Panc1 (cell line): ENCODE measurements around the gene TRIM68. TPM values are rescaled to one million over a fixed set of nuclear protein-coding genes. Genes with fewer than 3 reads are reported as not detected.

Experiments used
- ATAC-seq: fragments of 200-7000 bp; cut with Tn5 transposase; 2 replicates; pipeline ENCODE4 v1.9.1; 2020; ENCODE audit warnings: mild to moderate bottlenecking, moderate library complexity
- BruUV-seq: library from RNA; stranded (reverse); fragments of 400-500 nt; replicated peaks from 2 replicates; lab custom pipeline; 2021; lab: Mats Ljungman, UMichigan
- CTCF ChIA-PET: fragments of 300-600 bp; sonication (Branson Sonifier 250); formaldehyde crosslinking; loops from one replicate; lab custom pipeline; 2022; ENCODE audit warnings: antibody characterized with exemption; lab: Charles Lee
- POLR2A ChIA-PET: fragments of 300-600 bp; sonication (Branson Sonifier 250); formaldehyde crosslinking; loops from one replicate; lab custom pipeline; 2022; ENCODE audit warnings: antibody characterized with exemption; lab: Charles Lee
- DNase-seq: peaks from one replicate; pipeline ENCODE4 v3.0.0-alpha.2; 2010; ENCODE audit warnings: low read depth, low spot score
- H3K27ac ChIP-seq: 2 replicates; pipeline ENCODE4 v1.5.1; 2011; ENCODE audit warnings: mild to moderate bottlenecking, low read length, inconsistent platforms
- H3K27me3 ChIP-seq: fragments of 200-500 bp; sonication (Bioruptor generic); 2 replicates; pipeline ENCODE4 v1.6.0; 2014; ENCODE audit warnings: low read length, inconsistent platforms; ENCODE audit not compliant: control insufficient read depth, insufficient read depth
- H3K36me3 ChIP-seq: fragments of 200-500 bp; sonication (Bioruptor generic); 2 replicates; pipeline ENCODE4 v1.5.1; 2014; ENCODE audit warnings: inconsistent platforms, mild to moderate bottlenecking, low read length, moderate library complexity; ENCODE audit not compliant: control insufficient read depth, insufficient read depth
- H3K4me1 ChIP-seq: 2 replicates; pipeline ENCODE4 v1.5.1; 2011; ENCODE audit warnings: inconsistent platforms, mild to moderate bottlenecking, low read length, moderate library complexity; ENCODE audit not compliant: control insufficient read depth, insufficient read depth
- H3K4me3 ChIP-seq, 2 experiments: 2 replicates each; pipeline ENCODE4 v1.5.1; 2011 to 2012; ENCODE audit warnings: low read depth in 2 of 2, low read length in 2 of 2, mild to moderate bottlenecking in 2 of 2, inconsistent platforms in 1 of 2, moderate library complexity in 1 of 2
- H3K9me3 ChIP-seq: fragments of 200-500 bp; sonication (Bioruptor generic); 2 replicates; pipeline ENCODE4 v1.5.1; 2014; ENCODE audit warnings: low read depth, mild to moderate bottlenecking, inconsistent platforms, low read length, moderate library complexity; ENCODE audit not compliant: control insufficient read depth, insufficient read depth
- POLR2AphosphoS5 ChIP-seq: IDR thresholded peaks from 2 replicates; pipeline ENCODE4 v1.6.1; 2012; ENCODE audit warnings: mild to moderate bottlenecking, low read depth, low read length, moderate library complexity
- REST ChIP-seq, 2 experiments: IDR thresholded peaks; 2 replicates each; pipeline ENCODE4 v1.6.1; 2011 to 2012; ENCODE audit warnings: low read depth in 2 of 2, control low read depth in 1 of 2, low read length in 1 of 2, mild to moderate bottlenecking in 1 of 2, moderate library complexity in 1 of 2; ENCODE audit not compliant: insufficient read depth in 1 of 2
- SIN3A ChIP-seq: IDR thresholded peaks from 2 replicates; pipeline ENCODE4 v1.6.1; 2012; ENCODE audit warnings: low read depth, mild to moderate bottlenecking, low read length, moderate library complexity, borderline replicate concordance; ENCODE audit not compliant: insufficient read depth
- TCF7L2 ChIP-seq: IDR thresholded peaks from 2 replicates; pipeline ENCODE4 v1.6.1; 2011; ENCODE audit warnings: mild to moderate bottlenecking, low read depth, low read length, inconsistent platforms
- in situ Hi-C: cut with HindIII; loops from 2 replicates; pipeline ENCODE4 v1.10.0; 2016; ENCODE audit warnings: low sequenced_read_pairs, low pct_unique_long_range_greater_than_20kb
- intact Hi-C: fragments of 100-400 bp; cut with micrococcal nuclease; formaldehyde crosslinking; loops from one replicate; pipeline ENCODE4 v1.10.0; 2022; ENCODE audit not compliant: unreplicated experiment
- total RNA-seq: library from RNA; stranded (reverse); gene quantifications from one replicate; pipeline ENCODE4 v1.2.1, GENCODE V29; 2021; ENCODE audit not compliant: unreplicated experiment
- TF ChIP-seq, protein P1 (sequence below): fragments of 450-650 bp; IDR thresholded peaks from 2 replicates; pipeline ENCODE4 v1.5.1; 2017; ENCODE audit warnings: mild to moderate bottlenecking

TRIM68 gene
- total RNA-seq, 1 experiment from 2014 or later: 18.5 TPM

DNA sequence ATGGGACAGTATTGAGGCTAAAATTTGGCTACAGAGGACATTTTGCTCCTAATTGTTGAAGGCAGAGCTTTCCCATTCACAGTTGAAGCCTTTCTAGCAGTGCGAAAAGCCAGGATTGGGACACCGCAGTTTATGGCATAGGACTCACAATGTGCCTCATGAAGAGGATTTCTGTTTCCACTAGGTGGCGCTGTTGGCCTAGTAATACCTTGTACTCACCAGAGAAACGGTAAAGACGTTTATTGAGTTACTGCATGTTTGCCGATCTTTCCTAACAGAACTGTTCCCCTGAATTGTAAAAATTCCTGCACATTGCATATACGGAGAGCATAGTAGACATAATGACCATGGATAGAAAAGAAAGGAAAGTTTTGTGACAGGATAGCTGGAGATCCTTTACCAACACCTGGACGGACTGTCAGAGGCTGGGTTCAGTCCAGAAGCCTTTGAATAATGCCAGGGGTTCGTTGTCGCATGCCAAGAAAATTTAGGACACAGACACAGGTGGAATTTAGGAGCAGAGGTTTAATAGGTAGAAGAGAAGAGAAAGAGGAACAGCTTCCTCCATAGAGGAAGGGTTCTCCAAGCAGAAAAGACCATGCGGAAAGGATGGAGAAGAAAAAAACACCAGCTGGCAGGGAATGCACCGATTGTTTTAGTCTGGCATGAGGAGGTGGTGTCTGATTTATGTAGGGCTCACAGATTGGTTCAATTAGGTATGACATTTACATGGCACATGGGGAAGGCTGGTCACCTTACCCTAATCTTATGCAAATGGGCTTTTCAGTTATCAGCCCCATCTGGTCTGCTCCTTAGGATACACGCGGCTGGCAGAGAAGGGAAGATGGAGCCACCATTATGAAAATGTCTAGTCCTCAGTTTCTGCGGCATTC lies 18.4 kb upstream of the TRIM68 start:
- POLR2A ChIA-PET: no interaction called here

GRCh38 chr11:4619514-4619913 lies 11.5 kb upstream of the TRIM68 start:
- BruUV-seq: no TSS peak
- POLR2A ChIA-PET: no interaction called here

More for the DNA sequence above, 18.4 kb upstream of the TRIM68 start:
- DNase-seq: peak; percentile 60
- CTCF ChIA-PET: interaction anchor here (0.6 to 2.8 kb wide), 2 partner anchors 10 to 444 kb away, joined by 3 to 12 read pairs; partner anchors contain the start of gene OR51D1
- ATAC-seq: peak; percentile 99
- Histone ChIP-seq H3K4me1 (no peaks in the 10 kb centered on the region), H3K27me3 (peaks cover 3% of the 10 kb centered on the region; the same call in 1 of the 2 replicates), H3K27ac (no peak overlapping the region), H3K9me3 (no peaks in the 10 kb centered on the region; the same call in 1 of the 2 replicates), H3K4me3 (no peak overlapping the region), H3K36me3 (no peaks in the 10 kb centered on the region)
- in situ Hi-C loops (no loop called here), intact Hi-C loops (loop anchor here (1.0 to 10.0 kb wide), 5 partner anchors 378 to 1688 kb away; partner anchors contain the start of genes OR51V1 and OR52N2)
- BruUV-seq: no TSS peak
- TF ChIP-seq, protein P1, sequence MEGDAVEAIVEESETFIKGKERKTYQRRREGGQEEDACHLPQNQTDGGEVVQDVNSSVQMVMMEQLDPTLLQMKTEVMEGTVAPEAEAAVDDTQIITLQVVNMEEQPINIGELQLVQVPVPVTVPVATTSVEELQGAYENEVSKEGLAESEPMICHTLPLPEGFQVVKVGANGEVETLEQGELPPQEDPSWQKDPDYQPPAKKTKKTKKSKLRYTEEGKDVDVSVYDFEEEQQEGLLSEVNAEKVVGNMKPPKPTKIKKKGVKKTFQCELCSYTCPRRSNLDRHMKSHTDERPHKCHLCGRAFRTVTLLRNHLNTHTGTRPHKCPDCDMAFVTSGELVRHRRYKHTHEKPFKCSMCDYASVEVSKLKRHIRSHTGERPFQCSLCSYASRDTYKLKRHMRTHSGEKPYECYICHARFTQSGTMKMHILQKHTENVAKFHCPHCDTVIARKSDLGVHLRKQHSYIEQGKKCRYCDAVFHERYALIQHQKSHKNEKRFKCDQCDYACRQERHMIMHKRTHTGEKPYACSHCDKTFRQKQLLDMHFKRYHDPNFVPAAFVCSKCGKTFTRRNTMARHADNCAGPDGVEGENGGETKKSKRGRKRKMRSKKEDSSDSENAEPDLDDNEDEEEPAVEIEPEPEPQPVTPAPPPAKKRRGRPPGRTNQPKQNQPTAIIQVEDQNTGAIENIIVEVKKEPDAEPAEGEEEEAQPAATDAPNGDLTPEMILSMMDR: peak; percentile 88
- TF ChIP-seq TCF7L2 (no peak), POLR2AphosphoS5 (no peak), SIN3A (no peak), REST (IDR thresholded peaks at IDR 0.05; ENCODE audit: insufficient read depth in 1 of 2, low read depth in 2 of 2, low read length in 1 of 2) (no peak)

More at GRCh38 chr11:4619514-4619913, 11.5 kb upstream of the TRIM68 start:
- Histone ChIP-seq H3K9me3 (no peaks in the 10 kb centered on the region; the same call in 1 of the 2 replicates), H3K27ac (no peak overlapping the region), H3K27me3 (peaks cover 10% of the 10 kb centered on the region; the same call in 1 of the 2 replicates), H3K4me1 (no peaks in the 10 kb centered on the region), H3K4me3 (no peak overlapping the region), H3K36me3 (no peaks in the 10 kb centered on the region)
- intact Hi-C loops (no loop called here), in situ Hi-C loops (no loop called here)
- ATAC-seq: no peak
- TF ChIP-seq, protein P1: peak; percentile 5; the same call in 1 of the 2 replicates
- no peak for TF ChIP-seq SIN3A
- DNase-seq: no peak
- CTCF ChIA-PET: no interaction called here
